OCI-LY7 (cell line): ENCODE measurements around the gene KRT76.

Experiments
- EZH2phosphoT487 ChIP-seq: fragments of 200-600 bp; sonication (generic); IDR thresholded peaks from 2 replicates; pipeline ENCODE4 v1.6.1; 2018; ENCODE audit warnings: low read depth, borderline replicate concordance, mild to moderate bottlenecking, mixed run types, antibody characterized with exemption, low read length, moderate library complexity, mixed read lengths
- TF ChIP-seq, protein P1 (sequence below): fragments of 200-600 bp; sonication (generic); conservative IDR thresholded peaks from 2 replicates; pipeline ENCODE4 v1.5.1; 2014; ENCODE audit warnings: mild to moderate bottlenecking, antibody characterized with exemption, low read length, moderate library complexity, mixed read lengths

DNA sequence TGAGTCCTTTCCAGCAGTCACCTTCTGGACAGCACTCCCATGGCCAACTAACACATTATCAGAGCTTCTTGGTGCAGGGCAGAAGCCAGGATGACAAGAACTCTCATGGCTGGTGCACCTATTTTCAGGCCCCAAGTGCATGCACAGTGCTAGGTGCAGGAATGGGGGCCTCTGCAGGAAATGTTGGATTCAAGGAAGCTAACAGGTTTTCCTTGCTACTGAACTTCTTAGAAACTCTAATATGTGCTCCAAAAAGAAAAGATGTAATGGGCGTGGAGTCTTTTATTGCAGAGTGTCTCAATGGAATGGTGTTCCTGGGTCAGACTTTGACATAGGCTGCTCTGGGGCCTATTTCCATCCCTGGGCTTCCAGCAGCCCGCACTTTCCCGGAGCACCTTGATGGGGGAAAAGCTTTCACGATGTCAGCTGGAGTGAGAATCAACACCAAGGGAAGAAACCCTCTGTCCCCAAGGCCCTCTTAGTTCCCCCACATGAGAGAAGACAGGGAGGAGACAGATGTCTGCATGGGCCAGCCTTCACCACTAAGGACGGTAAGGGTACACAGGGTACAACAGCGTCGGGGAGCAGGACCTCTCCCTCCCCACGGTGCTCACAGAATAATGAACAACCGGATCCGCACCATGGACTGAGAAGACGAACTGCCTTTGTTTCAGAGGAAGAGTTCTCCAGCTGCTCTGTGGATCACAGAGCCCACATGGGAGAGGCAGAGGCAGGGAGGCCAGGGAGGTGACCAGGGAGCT, 11.9 kb upstream of the KRT76 start:
- TF ChIP-seq, protein P1, sequence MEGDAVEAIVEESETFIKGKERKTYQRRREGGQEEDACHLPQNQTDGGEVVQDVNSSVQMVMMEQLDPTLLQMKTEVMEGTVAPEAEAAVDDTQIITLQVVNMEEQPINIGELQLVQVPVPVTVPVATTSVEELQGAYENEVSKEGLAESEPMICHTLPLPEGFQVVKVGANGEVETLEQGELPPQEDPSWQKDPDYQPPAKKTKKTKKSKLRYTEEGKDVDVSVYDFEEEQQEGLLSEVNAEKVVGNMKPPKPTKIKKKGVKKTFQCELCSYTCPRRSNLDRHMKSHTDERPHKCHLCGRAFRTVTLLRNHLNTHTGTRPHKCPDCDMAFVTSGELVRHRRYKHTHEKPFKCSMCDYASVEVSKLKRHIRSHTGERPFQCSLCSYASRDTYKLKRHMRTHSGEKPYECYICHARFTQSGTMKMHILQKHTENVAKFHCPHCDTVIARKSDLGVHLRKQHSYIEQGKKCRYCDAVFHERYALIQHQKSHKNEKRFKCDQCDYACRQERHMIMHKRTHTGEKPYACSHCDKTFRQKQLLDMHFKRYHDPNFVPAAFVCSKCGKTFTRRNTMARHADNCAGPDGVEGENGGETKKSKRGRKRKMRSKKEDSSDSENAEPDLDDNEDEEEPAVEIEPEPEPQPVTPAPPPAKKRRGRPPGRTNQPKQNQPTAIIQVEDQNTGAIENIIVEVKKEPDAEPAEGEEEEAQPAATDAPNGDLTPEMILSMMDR, result no peak
- no peak for TF ChIP-seq EZH2phosphoT487
